8988T (cell line): Measurements from ENCODE around the gene FRMD3.
"Not testable (repeated sequence)": the region's sequence is repeated elsewhere in the genome, so short reads cannot be mapped to it uniquely, and the experiment has no call there.

Experiments
- DNase-seq: peaks from one replicate; pipeline ENCODE4 v3.0.0; 2011

FRMD3 gene

DNA sequence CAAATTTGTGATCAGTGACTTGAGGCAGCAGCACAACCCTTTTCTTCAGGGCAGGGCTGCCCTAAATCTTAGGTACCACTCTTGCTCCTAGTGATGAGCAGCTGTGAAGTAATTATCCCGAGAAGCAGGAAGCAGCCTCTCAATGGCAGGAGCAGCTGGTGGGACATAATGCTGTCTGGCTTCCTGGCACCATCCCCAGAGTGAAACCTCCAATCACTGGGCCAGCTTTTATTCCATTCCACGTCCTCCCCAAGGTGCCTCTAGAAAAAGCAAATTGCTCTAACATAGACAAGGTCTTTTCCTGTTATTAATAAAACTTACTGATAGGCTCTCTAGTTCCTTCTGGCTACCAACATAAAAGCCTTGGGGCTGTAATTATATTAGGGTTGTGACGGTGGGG is 154.0 kb downstream of the FRMD3 start:
- no peak for DNase-seq

GRCh38 chr9:83383034-83383433 is 155.2 kb downstream of the FRMD3 start:
- no peak for DNase-seq

GRCh38 chr9:83382421-83382820 is 155.8 kb downstream of the FRMD3 start:
- no peak for DNase-seq

DNA sequence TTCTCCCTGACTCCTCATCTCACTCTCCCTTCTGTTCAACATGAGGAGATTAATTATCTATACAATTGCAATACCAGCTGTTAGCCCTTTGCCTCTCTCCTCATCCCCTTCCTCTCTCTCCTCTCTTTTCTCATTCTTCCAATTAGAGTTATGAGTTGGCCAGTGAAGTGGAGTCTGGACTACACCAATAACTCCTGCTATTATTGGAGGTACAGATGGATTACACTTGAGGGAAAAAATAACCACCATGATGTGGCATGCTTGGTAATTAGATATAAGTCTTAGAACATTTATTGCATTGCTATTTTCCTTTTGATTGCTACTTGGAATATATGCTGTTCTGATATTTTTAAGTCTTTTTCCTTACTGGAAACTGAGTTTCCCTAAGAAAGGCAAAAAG is 159.2 kb downstream of the FRMD3 start:
- DNase-seq: no peak

- DNase-seq: no peak
These were observed 165.2 kb downstream of the FRMD3 start for GRCh38 chr9:83372957-83373356.

GRCh38 chr9:83367326-83367725 is 170.9 kb downstream of the FRMD3 start:
- no peak for DNase-seq

DNA sequence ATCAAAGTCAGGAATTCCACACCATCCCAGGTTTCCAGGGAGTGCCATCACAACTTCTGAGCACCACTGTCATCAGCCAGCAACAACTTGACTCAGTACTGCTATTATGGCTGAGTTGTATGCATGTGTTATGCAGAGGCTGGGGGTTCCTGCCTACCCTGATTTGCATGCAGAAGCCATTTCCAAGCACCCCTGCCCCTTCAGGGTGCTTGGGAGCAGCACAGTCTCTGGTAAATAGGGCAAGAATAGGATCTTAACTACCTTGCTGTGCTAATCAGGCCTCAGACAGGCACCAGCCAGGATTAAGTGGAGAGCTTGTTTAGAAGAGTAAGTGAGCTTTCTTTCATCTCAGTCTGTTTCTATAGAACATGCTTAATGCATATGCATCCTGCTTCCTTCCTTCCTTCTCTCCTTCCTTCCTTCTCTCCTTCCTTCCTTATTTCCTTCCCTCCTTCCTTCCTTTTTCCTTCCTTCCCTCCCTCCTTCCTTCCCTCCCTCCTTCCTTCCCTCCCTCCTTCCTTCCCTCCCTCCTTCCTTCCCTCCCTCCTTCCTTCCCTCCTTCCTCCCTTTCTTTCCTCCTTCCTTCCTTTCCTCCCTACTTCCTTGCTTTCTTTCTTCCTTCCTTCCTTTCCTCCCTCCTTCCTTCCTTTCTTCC is 175.7 kb downstream of the FRMD3 start:
- no peak for DNase-seq

DNA sequence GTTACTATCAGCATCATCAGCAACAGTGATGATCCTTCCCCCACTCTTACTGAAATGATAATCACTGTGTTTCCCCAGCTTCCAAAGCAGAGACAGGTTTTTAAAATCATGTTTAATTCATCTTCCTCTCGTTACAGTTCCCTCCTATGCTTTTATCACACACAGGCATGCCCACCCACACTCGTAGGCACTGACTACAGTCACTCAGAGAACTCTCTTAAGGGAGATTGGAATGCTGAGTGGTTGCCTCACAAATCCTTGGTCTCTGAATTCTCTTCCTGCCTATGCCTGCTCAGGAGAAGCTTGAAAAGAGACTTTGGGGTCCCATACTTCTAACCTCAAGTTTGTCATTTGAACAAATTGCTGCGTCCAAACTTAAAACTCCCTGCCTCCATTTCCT is 179.2 kb downstream of the FRMD3 start:
- no peak for DNase-seq

DNA sequence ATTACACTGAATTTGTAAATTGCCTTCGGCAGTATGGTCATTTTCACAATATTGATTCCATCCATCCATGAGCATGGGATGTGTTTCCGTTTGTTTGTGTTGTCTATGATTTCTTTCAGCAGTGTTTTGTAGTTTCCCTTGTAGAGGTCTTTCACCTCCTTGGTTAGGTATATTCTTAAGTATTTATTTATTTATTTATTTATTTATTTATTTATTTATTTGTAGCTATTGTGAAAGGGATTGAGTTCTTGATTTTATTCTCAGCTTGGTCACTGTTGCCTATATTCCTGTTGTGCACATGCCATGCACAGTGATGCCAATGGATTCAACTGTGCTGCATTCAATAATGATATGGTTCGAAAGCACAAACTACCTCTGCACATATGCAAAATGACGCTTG is 179.7 kb downstream of the FRMD3 start:
- DNase-seq: not testable (repeated sequence)

DNA sequence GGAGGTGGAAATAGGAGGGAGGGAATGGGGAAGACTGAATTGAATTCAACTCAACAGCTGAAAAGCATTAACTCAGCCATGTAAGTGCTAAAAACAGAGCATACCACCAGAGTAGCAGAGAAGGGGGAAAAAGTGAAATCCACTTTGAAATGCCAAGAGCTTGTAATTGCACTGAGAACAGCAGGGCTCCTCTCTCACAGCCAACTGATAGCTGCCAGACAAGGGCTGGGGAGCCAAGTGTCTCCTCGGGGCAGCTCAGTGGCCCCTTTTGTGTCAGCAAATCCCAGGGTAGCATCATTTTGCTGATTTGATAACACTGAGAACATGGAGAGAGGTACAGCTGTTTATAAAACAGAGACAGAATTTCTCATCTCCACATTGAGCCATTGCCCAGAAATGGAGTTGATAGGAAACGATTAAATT is 182.5 kb downstream of the FRMD3 start:
- DNase-seq: no peak

- no peak for DNase-seq
These were observed 183.2 kb downstream of the FRMD3 start for GRCh38 chr9:83355024-83355444.

DNA sequence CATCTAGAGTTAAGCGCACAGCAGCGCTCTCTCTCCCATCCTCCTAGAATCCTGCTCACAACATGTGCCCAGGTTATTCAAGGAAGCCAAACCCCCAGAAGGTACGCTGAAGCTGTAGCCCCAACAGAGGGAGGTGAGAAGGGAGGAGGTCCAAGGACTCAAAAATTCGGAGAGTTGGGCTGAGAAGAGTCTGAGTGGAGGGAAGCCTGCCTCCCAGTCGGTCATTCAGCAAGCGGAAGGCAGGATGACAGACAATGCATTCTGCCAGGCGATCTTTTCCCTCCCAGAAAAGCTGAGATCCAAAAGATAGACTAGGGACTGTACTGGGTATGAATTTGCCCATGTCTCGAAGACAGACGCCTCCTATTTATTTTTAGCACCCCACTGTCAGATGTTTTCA is 189.2 kb downstream of the FRMD3 start:
- no peak for DNase-seq

GRCh38 chr9:83346655-83347420 is 191.4 kb downstream of the FRMD3 start:
- DNase-seq: no peak

DNA sequence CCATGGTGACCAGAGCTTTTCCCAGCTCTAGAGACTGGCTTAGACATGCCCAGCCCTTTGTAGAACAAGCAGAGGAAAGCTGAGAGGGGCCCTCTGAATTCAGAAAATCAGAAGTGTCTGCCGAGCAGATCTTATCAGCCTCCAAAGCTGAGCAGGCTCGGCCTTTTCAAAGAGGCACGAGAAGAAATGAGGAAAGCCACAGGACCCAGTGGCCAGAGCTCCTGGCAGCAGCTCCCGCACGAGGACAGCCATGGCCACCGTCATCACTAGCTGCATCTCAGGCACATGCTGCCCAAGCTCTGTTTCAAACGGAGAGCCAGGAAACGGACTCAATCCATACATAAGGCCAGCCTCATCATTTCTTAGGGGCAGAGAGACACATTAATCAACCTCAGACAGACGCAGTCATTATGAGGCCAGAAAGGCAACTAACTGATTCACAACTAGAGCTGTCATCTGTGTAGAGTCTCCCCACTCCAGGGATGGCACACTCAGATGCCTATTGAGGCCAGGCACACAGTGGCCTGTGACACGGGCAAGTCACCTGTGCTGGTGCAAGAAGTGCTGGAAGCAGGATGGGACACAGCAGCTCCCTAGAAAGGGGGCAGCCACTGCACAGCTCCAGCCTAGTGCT is 194.7 kb downstream of the FRMD3 start:
- DNase-seq: no peak

DNA sequence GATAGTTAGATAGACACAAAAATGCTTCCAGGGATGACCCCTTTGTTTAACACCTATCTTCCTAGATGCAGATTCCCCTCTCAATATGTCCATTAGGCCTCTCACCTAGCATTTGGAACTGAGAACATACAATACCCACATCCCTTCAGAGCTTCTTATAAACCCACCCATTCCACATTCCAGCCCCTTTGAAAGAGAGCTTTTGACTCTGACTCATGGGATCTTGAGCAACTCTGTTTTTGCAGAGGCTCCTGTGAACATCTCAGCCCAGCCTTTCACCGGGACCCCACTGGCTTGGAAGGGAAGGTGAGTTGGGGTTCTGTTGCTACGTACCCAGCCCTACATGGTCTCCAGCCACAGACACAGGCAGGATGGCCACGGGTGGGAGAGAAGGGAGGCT is 195.5 kb downstream of the FRMD3 start:
- DNase-seq: no peak

GRCh38 chr9:83342006-83342405 is 196.2 kb downstream of the FRMD3 start:
- no peak for DNase-seq

DNA sequence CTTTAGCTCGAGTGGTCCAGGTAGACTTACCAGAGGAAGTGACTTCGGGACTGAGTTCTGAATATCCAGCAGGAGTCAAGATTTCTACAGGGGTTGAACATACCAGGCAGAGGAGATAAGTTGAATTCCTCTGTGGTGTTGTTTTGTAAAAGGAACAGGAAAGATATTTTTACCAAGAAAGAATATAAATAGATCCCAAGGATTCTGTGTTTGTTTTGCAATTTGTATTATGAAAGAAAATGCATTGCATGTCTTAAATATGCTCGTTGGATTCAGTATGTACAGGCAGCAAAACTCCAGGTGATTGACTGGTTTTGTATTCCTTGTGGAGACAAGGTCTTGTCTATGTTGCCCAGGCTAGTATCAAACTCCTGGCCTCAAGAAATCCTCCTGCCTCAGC is 197.8 kb downstream of the FRMD3 start:
- DNase-seq: no peak

GRCh38 chr9:83339435-83339834 is 198.8 kb downstream of the FRMD3 start:
- no peak for DNase-seq

GRCh38 chr9:83336706-83337105 is 201.5 kb downstream of the FRMD3 start:
- DNase-seq: no peak

- no peak for DNase-seq
These were observed 203.9 kb downstream of the FRMD3 start for GRCh38 chr9:83334320-83334719.

GRCh38 chr9:83330207-83331196 is 207.7 kb downstream of the FRMD3 start:
- DNase-seq: no peak

- DNase-seq: no peak
These were observed 210.2 kb downstream of the FRMD3 start for GRCh38 chr9:83327750-83328622.
